HG02973 (cell line): ENCODE data around the gene DGCR2.
"Not testable (repeated sequence)": the region's sequence is repeated elsewhere in the genome, so short reads cannot be mapped to it uniquely, and the experiment has no call there.

Experiments used
- ATAC-seq: cut with Tn5 transposase; IDR thresholded peaks from one replicate; pipeline ENCODE4 v1.9.1; 2021; ENCODE audit warnings: moderate library complexity; ENCODE audit not compliant: unreplicated experiment

The DGCR2 gene

GRCh38 chr22:18988958-18989357, 133.3 kb downstream of the DGCR2 start:
- no peak for ATAC-seq

DNA sequence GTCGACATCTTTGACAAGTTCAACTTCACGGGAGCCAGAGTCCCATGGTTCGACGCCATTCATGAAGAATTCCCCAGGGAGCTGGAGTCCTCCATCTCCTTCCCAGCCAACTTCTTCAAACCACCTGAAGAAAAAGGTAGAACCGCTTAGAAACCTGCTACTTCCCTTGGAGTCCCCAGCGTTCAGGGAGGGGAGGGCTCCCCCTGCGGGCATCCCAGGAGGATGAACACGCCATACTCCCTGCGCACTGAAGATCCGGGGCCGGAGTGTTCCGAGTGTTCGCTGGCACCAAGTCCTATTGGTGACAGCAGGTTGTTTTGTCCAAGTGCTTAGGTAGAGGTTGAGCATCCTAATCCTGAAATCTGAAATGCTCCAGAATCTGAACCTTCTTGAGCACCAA, 134.4 kb downstream of the DGCR2 start:
- no peak for ATAC-seq

- ATAC-seq: not testable (repeated sequence)
Measured at GRCh38 chr22:18987114-18987513, 135.1 kb downstream of the DGCR2 start.
